RPMI7951 (cell line): Measurements from ENCODE around the gene LBHD2. TPM values are rescaled to one million over a fixed set of nuclear protein-coding genes. Genes with fewer than 3 reads are reported as not detected.
"Not testable (repeated sequence)": the region's sequence is repeated elsewhere in the genome, so short reads cannot be mapped to it uniquely, and the experiment has no call there.

Experiments used
- DNase-seq: peaks from one replicate; pipeline ENCODE4 v3.0.0-alpha.2; 2012; ENCODE audit warnings: low read depth
- total RNA-seq: library from RNA; depleted of rRNA; stranded (reverse); fragments of >200 nt; shearing (Covaris generic); gene quantifications from 2 replicates; pipeline ENCODE4 v1.2.3, GENCODE V29; 2014

Gene LBHD2
- total RNA-seq, 1 experiment from 2014 or later, result not detected

GRCh38 chr14:103119527-103119926, 35.5 kb downstream of the LBHD2 start:
- DNase-seq, result not testable (repeated sequence)

- no peak for DNase-seq
Observed at GRCh38 chr14:103121121-103121845, 37.3 kb downstream of the LBHD2 start.

GRCh38 chr14:103121846-103122584, 38.0 kb downstream of the LBHD2 start:
- DNase-seq, result peak; percentile 31

DNA sequence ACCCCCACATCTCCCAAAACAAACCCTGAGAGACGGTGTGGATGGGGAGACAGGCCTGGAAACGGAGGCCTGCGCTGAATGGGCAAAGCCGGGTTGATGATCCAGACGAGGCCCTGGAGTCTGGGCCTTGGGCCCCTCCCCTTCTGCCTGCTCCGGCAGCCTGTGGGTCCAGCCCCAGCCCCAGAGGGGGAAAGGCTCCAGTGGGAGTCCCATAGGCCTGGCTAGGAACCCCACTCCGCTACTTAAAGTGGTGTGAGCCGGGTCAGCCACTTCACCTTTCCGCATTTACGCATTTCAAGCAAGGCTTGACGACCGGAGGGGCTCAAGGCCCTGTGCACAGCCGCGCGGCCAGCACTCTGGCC, 38.6 kb downstream of the LBHD2 start:
- DNase-seq, result no peak

GRCh38 chr14:103122947-103123633, 39.1 kb downstream of the LBHD2 start, which contains the start of gene TNFAIP2:
Gene TNFAIP2, plus strand, starts transcription at chr14:103123461. Its CDS starts 2,997 bp downstream, at chr14:103126458.
- peak; percentile 50 for DNase-seq

DNA sequence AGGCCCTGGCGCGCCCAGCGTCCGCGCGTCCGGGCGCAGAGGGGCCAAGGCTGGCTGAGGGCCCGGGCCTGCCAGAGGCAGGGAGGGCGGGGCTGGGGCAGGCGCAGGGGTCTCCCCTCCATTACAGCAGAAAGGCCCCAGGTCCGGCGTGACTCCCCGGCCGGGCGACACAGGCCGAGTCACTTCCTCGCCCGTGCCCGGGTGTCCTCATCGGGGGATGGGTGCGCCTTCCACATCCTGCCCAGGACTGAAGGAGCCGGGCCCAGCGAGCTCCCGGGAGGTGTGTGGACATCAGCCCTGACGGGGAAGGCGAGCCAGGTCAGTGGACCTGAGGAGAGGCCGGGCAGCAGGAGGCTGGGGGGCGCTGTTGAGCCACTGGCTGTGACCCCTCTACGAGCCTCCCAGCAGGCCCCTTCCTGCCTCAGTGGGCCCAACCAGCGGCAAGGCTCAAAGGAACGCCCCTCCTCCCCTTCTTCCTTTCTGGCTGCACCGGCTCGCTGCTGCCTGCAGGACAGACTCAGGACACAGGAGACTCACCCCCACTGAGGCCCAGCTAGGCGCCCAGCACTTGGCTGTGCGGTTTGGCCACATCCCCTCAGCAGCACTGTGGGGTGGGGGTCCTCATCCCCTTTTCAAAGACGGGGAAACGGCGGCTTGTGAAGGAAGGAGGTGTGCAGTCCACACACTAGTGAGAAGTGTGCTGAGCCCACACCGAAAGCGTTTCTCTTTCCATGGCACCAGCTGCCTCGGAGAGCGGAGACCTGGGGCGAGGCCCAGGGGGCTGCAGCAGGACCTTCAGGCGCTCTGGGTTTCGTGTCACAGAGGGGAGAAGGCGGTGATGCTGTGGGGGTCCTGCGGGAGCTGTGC, 39.9 kb downstream of the LBHD2 start:
- peak; percentile 41 for DNase-seq

GRCh38 chr14:103124501-103125001, 40.5 kb downstream of the LBHD2 start:
- no peak for DNase-seq

- DNase-seq, result no peak
Observed at GRCh38 chr14:103125098-103126070, 41.4 kb downstream of the LBHD2 start.

- DNase-seq, result no peak
Observed at GRCh38 chr14:103126088-103126872, 42.3 kb downstream of the LBHD2 start.

DNA sequence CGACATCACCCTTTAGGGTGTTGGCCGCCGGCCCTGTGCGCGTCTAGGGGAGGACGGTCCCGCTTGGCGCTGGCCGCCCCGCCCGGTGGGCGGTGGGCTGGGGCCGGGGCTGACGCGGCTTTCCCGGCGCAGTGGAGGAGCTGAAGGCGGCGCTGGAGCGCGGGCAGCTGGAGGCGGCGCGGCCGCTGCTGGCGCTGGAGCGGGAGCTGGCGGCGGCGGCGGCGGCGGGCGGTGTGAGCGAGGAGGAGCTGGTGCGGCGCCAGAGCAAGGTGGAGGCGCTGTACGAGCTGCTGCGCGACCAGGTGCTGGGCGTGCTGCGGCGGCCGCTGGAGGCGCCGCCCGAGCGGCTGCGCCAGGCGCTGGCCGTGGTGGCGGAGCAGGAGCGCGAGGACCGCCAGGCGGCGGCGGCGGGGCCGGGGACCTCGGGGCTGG, 42.9 kb downstream of the LBHD2 start:
- no peak for DNase-seq

GRCh38 chr14:103127356-103127755, 43.3 kb downstream of the LBHD2 start:
- no peak for DNase-seq

DNA sequence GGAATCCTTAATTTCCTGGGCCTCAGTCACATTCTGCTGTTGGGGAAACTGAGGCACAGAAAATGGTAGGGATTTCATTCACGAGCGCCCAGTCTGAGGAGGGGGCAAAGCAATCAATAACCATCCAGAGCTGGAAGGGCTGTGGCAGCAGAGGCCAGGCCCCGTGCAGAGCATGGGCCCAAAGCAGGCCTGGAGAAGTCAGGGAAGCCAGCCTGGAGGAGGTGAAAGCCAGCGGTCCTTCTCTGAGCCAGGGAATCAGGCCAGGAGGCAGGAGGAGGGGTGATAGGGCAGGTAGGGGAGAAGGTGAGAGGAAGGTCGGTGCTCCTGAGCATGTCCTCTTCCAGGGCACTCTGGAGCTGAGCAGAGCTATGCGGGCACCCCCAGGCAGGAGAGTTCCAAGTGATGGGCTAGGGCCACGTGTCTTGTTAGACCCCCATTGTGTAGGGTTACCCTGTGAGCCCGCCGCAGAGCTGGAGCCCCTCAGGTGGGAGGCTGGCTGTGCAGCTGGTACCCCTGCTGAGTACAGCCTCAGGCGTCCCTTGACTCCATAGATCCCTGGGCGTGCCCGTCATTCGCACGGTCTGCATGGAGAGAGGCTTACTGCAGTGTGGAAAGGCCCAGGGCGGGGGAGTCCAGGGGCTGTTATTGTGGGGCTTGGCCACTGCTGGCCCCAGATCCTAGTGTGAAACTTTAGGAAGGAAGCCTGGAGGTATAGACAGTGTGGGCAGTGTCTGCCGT, 44.0 kb downstream of the LBHD2 start:
- DNase-seq, result no peak

GRCh38 chr14:103128631-103129300, 44.8 kb downstream of the LBHD2 start:
- no peak for DNase-seq

DNA sequence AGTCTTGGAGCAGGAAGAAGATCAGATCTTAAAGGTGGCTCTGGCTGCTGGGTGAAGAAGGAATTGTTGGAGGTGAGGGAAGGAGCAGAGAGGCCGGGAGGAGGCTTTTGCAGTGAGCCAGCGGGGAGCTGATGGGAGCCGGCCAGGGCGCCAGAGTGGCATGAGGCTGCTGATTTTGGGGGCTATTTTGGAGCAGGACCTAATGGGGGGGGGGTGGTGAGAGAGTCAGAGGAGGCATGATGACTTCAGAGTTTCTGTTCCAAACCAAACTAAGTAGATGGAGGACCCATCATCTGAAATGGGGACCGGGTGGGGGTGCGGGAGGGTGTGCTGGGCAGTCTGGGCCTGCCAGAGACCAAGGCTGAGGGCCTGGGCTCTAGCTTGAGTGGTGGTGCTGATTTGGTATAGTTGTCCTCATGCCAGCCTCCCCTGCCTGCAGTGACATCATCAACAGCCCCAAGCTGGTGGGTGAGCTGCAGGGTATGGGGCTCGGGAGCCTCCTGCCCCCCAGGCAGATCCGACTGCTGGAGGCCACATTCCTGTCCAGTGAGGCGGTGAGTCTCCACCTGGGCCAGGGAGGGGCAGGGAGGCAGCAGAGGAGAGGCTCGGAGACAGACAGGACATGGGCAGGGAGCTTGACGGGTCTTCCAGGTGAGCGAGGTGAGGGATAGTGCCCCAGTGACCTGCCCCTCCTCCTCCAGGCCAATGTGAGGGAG, 45.4 kb downstream of the LBHD2 start:
- no peak for DNase-seq

DNA sequence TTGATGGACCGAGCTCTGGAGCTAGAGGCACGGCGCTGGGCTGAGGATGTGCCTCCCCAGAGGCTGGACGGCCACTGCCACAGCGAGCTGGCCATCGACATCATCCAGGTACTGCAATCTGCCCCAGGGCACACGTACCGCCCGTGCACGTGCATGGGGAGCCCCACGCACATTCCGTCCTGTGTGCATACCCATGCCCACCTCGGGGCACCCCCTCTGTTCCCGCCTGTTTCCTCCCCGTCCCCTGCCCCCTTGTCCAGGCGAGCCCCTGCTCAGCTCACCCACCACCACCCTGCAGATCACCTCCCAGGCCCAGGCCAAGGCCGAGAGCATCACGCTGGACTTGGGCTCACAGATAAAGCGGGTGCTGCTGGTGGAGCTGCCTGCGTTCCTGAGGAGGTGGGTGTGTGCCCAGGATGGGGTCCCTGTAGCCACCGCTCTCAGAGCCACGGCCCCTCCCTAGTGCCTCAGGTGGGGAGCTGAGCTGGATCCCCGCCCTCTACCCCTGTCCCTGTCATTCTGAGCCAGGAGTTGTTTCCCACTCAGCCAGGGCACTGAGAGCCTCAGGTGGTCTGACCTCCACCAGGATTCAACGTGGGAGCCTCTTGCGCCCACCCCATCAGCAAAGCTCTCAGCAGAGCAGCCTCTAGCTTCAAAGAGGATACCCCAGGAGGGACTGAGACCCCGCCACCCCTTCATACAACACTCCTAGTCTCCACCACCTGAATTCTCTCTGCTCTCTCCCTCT, 46.2 kb downstream of the LBHD2 start:
- no peak for DNase-seq

- DNase-seq, result no peak
Observed at GRCh38 chr14:103130965-103131364, 47.0 kb downstream of the LBHD2 start.

DNA sequence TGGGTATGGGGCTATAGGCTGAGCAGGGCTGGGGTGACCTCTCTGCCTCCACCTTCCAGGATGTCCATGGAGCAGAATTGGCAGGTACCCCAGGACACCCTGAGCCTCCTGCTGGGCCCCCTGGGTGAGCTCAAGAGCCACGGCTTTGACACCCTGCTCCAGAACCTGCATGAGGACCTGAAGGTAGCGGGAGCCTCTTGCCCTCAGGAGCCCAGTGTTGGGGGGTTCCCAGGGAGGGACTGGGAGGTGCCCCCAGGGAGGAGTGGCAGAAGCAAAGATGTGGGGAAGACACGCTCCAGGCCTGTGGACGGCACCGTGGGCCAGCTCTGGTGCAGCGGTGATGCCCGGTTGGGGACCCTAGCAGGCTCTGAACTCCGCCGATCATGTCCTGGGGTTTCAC, 47.6 kb downstream of the LBHD2 start:
- no peak for DNase-seq
